Frontal cortex (tissue), 4 donors: ENCODE measurements around the gene TRPV5. TPM values are rescaled to one million over a fixed set of nuclear protein-coding genes. Genes with fewer than 3 reads are reported as not detected.

Experiments
- DNase-seq, 2 donors: peaks; one replicate each; pipeline ENCODE4 v3.0.0; 2012; ENCODE audit warnings: low spot score in 2 of 2
- FAIRE-seq: peaks from 2 replicates; lab custom pipeline; 2012; peaks lifted over from hg19 to GRCh38; lab: Jason Lieb, UNC
- total RNA-seq: library from RNA; depleted of rRNA; stranded (reverse); fragments of >200 nt; gene quantifications from one replicate; pipeline ENCODE4 v1.2.3, GENCODE V29; 2014
- donor health status: control.
- donor health status: control.
- donor health status: control.

The TRPV5 gene
- total RNA-seq, 1 donor from 2014 or later, result not detected

DNA sequence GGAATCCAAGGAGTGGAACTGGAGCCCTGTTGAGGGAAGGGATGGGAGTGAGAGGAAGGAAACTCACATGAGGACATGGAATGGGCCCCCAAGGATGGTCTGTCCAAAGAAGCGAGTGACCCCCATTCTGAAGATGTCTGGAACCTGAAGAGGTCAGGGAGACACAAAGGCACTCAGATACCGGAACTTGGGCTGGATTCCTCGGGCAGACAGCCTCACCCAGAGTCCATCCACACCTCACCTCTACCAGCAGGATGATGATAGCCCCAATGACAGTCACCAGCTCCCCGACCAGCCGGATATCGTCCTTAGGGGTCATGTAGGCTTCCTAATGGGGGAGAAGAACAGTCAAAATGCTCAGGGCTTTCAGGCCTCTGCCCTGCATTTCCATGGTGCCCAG lies 58.7 kb downstream of the TRPV5 start:
- DNase-seq (no peak), FAIRE-seq (no peak)

DNA sequence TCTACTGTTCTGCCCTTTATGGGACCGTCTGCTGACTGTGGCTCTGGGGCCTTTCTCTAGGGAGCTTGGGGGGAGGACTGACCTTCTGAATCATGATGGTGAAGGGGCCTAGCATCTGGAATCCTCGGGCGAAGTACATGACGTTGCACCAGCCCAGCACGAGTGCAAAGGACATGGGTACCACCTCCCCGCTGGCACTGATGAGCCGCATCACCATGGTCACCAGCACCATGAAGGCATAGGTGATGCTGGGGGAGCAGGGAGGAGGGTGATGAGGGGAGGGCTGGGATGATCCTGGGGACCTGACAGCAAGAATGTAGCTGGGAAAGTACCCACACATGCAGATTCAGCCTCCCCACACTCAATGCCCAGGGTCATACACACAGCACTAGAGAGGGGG lies 59.1 kb downstream of the TRPV5 start:
- FAIRE-seq (no peak), DNase-seq (no peak)

DNA sequence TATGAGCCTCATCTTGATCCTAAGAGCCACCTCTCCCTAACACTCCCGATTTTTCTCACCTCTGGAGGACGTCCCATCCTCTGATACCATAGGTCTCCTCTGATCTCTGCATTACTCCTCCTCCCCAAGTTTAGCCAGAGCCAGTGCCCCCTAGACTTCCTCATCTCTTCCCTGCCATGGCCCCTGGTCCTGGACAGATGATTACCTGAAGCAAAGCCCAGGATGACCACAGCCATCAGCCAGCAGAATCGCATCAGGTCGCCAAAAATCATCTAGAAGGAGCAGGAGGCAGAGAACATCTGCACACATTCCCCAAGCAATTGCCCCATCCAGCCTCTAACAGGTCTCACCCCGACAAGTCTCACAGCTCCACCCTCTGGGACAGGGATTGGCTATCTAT lies 59.7 kb downstream of the TRPV5 start:
- FAIRE-seq (no peak), DNase-seq (no peak)

DNA sequence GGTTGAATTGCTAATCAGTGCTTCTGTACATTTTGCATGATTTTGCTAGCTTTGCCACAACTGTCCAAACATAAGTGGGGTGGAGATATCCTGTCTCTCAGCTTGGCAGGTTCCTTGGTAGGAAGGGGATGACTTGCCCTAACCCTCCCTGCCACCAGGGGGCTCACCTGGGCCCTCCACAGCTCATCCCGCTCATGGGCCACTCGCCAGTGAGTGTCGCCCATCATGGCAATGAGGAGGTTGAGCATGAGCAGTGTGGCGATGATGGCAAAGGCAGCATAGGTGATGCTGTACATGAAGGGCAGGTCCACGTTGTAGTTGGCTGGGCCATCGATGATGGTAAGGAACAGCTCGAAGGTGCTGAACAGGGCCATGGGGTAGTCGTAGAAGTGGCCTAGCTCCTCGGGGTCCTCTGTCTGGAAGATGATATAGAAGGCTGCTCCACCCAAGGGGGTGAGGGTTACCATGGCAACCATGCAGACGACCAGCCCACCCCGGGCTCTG lies 60.2 kb downstream of the TRPV5 start:
- DNase-seq, result no peak

DNA sequence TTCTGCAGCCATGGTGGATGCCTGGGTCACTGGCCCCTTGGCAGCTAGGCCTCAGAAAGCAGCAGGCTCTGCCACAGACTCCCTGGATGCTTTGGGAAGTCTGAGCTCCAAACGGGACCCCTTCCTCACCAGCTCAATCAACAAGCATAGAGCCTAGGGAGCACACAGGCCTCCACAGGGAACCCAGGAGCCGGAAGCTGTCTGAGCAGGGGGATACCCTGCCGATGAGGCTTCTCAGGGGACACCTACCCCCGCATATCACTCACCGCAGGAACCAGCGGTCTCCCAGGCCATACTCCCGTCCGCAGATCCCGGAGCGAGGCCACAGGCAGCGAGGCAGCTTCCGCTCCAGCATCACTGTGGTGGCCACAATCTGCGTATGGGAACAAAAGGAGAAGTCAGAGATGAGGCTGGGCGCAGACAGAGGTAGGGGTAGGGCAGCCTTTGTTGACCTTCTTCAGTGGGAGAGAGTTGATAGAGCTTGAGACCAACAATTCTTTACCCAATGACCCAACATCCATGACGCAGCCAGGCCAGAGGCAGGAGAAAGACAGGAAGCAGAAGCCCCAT lies 61.4 kb downstream of the TRPV5 start:
- DNase-seq (no peak), FAIRE-seq (no peak)

More for the DNA sequence above, 60.2 kb downstream of the TRPV5 start:
- FAIRE-seq, result no peak

DNA sequence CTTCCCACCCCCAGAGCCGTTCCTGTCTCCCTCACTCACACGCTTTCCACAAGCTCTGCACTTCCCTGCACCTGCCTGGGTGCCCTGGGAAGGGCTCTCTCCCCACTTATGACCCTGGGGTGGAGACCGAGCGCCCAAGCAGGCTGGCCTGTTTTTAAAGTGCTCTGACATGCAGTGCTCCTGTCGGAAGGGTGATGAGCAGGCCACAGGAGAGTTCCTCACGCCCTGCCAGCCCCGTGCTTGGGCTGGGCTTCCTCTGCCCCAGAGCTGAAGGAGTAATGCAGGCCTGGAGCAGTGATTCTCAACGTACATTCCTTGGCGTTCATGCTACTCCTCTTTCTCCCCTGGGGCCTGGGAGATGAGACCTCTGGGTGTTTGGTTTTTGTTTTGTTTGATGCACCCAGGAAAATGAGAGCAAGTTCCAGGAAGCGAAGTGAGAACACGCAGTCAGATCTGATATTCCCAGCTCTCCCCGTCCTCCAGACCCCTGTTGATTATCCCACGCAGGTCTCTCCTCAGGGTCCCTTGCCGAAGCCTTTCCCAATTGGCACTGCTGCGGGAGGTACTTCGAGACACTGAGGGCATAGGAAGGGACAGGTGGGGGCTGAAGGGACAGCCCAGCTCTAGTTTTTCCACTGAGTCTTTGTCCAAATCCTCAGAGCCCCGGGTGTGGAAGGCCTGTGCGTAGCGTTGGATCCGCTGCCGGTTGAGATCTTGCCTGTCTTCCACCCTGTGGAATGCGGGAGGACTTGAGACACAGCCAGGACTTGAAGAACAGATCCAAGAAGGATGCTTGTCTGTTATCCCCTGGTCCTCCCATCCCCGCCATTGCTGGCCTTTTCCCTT lies 62.1 kb downstream of the TRPV5 start:
- FAIRE-seq, result no peak
- no peak for DNase-seq

DNA sequence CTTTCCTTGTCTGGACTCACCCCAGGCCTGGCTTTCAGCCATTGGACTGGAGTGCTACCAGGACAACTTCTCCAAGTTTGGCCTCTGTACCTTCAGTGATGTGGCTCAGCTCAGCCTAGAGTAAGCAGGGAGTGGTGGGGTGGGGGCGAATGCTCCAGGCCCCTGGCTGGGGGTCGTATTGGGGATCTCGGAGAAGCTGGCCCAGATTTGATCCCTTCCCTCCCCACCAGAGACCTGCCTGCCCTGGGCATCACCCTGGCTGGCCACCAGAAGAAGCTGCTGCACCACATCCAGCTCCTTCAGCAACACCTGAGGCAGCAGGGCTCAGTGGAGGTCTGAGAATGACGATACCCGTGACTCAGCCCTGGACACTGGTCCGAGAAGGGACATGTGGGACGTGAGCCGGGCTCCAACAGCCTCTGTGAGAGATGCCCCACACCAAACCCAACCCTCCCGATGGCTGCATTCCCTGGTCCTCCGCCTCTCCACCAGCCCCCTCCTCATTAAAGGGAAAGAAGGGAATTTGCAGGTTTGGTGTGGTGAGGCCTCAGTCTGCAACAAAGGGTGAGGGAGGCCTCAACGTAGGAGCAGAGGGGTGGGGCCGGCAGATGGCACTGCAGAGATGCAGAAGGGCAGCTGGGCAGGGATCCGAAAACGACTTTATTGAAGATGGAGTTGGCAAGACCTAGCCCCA lies 62.8 kb downstream of the TRPV5 start:
- DNase-seq, result no peak
- FAIRE-seq, result no peak

DNA sequence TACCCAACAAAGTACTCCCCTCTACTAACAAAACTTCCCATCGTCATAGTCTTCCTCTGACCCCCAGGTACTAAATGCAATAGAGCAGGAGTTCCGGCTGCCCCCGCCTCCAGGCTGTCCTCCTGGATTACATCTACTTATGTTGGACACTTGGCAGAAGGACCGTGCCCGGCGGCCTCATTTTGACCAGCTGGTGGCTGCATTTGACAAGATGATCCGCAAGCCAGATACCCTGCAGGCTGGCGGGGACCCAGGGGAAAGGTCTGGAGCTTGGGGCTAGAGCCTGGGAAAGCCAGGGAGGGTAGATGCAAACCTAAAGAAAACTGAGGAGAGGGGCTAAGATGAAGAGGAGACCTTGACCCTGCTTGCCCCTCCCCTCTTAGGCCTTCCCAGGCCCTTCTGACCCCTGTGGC lies 63.4 kb downstream of the TRPV5 start:
- FAIRE-seq (no peak), DNase-seq (no peak)

DNA sequence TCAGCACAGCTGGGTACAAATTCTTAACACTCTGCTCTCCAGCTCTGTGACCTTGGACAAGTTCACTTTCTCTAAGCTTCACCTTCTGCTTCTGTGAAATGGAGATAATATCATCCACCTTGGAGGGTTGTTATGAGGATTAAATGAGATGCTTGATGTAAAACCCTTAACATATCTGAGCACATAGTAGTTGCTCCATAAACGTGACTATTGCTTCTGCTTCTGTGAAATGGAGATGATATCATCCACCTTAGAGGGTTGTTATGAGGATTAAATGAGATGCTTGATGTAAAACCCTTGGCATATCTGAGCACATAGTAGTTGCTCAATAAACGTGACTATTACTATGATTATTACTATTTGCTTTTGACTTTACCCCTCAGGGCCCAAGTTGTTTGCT lies 64.1 kb downstream of the TRPV5 start:
- DNase-seq (no peak), FAIRE-seq (no peak)

DNA sequence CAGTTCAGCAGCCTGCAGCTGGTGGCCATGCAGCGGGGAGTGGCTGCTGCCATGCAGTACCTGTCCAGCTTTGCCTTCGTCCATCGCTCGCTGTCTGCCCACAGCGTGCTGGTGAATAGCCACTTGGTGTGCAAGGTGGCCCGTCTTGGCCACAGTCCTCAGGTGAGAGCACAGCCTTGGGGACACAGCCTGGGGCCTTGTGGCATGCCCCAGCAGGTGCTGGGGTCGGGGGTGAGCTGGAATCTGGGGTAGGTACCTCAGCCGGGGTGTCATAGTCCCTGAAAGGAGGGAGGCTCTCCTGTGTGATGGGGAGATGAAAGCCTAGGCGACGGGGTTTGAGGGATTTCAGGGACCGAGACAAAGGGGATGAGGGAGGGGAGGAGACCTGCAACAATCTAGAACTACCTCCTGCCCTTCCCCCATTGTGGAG lies 64.5 kb downstream of the TRPV5 start:
- DNase-seq, result no peak
- FAIRE-seq, result no peak

DNA sequence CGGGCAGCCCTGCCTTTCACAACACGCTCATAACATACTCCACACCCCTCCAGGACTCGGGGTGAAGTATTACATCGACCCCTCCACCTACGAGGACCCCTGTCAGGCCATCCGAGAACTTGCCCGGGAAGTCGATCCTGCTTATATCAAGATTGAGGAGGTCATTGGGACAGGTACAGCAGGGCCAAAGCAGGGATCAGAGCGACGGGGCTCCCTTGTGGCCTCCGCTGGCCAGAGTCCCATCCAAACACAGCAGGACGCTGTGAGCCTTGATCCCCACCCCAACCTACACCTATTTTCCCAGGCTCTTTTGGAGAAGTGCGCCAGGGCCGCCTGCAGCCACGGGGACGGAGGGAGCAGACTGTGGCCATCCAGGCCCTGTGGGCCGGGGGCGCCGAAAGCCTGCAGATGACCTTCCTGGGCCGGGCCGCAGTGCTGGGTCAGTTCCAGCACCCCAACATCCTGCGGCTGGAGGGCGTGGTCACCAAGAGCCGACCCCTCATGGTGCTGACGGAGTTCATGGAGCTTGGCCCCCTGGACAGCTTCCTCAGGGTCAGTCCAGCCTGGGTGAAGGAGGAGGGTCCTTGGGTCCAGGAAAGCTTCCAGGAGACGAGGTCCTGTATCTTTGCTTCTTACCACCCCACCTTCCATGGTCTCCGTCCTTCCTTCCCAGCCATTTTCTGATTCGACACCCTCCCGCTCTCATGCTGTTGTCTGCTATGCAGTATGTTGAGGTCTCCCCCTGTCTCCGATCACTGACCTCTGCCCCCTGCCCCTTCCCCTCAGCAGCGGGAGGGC lies 65.2 kb downstream of the TRPV5 start:
- no peak for DNase-seq

DNA sequence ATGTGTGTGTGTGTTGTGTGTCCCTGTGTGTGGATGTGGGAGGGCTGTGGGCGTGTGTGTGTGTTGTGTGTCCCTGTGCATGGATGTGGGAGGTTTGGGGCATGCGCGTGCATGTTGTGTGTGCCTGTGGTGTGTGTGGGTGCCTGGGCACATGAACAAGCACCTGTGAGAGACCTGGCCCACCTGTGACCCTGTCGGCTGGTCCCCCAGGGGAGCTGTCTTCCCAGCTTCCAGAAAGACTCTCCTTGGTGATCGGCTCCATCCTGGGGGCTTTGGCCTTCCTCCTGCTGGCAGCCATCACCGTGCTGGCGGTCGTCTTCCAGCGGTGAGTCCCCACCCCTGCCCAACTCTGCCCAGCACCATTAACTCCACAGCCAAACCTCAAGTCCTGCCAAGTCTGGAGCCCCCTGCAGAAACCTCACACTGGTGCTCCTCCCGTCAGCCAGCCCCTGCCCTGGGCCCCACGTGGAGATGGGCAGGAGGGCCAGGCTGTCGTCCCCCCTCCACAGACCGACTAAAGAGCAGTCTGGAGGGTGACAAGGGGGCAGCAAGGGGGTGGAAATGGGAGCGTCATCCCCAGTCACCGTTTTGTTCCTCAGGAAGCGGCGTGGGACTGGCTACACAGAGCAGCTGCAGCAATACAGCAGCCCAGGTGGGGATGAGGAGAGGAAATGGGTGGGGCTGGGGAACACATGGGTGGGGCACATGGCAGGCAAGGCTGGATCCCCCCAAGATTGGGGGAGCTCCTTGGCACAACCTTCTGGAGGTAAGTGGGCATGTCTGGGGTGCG lies 66.0 kb downstream of the TRPV5 start:
- no peak for DNase-seq
- no peak for FAIRE-seq

More for the DNA sequence above, 65.2 kb downstream of the TRPV5 start:
- no peak for FAIRE-seq

DNA sequence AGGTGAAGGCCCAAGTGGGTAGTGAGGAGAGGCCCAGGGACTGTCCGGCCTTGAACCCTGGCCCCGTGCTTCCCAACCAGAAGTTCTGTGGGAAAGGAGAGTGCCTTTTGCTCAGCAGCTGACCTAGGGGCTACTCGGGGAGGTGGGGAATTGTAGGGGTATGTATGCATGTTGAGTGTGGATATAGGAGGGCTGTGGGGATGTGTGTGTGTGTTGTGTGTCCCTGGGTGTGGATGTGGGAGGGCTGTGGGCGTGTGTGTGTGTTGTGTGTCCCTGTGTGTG lies 66.5 kb downstream of the TRPV5 start:
- no peak for DNase-seq
- no peak for FAIRE-seq

DNA sequence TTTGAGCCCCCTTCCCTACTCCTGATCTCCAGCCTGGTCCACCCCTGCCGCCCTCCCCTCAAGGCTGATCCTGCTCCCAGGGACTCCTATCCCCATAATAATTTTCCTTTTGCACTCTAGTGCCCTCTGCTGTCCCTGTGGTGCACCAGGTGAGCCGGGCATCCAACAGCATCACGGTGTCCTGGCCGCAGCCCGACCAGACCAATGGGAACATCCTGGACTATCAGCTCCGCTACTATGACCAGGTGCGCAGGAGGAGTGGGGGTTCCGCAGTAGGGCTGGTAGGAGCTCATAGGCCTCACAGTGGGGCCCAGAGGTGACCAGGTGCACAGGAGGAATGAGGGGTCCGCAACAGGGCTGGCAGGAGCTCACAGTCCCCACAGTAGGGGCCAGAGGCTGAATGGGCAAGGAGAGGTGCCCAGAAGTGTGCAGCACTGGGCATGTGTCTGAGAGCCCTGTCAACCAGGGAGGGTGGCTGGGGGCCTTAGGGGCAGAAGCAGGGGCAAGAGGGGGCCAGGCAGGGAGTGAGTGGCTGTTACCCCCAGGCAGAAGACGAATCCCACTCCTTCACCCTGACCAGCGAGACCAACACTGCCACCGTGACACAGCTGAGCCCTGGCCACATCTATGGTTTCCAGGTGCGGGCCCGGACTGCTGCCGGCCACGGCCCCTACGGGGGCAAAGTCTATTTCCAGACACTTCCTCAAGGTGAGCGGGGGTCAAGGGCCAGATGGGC lies 67.0 kb downstream of the TRPV5 start:
- FAIRE-seq, result no peak
- peak in 1 of 2 donors; percentile 51 for DNase-seq

DNA sequence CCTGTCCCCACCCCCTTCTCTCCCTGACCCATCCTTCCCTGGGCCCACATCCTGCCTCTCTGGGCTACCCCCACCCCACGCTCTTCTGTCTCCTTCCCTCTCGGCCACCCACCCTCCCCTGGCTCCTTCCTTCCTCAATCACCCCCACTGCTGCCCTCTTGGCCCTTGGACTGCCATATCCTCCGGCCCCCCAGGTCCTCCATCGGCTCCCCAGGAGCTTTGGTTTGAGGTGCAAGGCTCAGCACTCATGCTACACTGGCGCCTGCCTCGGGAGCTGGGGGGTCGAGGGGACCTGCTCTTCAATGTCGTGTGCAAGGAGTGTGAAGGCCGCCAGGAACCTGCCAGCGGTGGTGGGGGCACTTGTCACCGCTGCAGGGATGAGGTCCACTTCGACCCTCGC lies 67.8 kb downstream of the TRPV5 start:
- FAIRE-seq, result no peak
- no peak for DNase-seq

DNA sequence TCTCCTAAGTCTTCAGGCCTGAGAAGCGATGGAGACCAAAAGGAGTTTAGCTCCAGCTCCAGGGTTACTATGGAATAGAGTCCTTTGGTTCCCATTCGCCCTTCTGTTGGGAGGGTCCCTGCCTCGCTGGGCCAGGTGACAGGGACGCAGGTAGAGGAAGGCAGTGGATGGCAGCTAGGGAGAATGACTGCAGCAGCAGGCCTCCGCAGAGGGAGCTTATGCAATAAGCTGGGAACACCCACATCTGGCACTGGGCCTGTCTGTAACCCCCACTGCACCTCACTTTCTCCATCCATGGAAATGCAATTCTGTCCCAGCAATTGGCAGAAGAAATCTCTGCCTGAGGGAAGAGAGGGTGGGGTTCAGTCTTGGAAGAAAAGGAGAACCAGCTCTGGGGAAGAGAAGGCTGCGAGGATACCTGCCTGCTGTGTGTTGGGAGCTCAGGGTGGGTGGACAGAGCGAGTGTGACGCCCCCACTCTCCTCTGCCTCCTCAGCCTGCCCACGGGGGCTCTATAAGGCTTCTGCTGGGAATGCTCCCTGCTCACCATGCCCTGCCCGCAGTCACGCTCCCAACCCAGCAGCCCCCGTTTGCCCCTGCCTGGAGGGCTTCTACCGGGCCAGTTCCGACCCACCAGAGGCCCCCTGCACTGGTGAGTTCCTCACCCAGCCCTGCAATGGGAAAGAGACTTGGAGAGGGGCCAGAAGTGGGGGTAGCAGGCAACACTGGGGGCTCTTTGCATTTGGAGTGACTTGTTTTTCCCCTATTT lies 68.4 kb downstream of the TRPV5 start:
- peak in 1 of 2 donors; percentile 48 for DNase-seq
- FAIRE-seq, result no peak

DNA sequence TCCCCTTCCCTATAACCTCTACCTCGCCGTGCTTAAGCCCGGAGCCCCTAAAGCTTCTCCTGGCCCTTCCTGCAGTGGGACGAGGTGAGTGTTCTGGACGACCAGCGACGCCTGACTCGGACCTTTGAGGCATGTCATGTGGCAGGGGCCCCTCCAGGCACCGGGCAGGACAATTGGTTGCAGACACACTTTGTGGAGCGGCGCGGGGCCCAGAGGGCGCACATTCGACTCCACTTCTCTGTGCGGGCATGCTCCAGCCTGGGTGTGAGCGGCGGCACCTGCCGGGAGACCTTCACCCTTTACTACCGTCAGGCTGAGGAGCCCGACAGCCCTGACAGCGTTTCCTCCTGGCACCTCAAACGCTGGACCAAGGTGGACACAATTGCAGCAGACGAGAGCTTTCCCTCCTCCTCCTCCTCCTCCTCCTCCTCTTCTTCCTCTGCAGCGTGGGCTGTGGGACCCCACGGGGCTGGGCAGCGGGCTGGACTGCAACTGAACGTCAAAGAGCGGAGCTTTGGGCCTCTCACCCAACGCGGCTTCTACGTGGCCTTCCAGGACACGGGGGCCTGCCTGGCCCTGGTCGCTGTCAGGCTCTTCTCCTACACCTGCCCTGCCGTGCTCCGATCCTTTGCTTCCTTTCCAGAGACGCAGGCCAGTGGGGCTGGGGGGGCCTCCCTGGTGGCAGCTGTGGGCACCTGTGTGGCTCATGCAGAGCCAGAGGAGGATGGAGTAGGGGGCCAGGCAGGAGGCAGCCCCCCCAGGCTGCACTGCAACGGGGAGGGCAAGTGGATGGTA lies 69.5 kb downstream of the TRPV5 start:
- FAIRE-seq (no peak), DNase-seq (no peak)
